HUES6 (cell line): ENCODE results near the gene HAX1.
A peak's percentile ranks its signal among the peaks of the same experiment; 100 is the strongest.
"Not testable (repeated sequence)": the region's sequence is repeated elsewhere in the genome, so short reads cannot be mapped to it uniquely, and the experiment has no call there.

Experiments used
- H3K27ac ChIP-seq: 2 replicates; pipeline ENCODE4 v1.7.0; 2013; ENCODE audit warnings: low read depth, mild to moderate bottlenecking, low read length, inconsistent platforms
- H3K27me3 ChIP-seq: 2 replicates; pipeline ENCODE4 v1.6.1; 2013; ENCODE audit warnings: low read length; ENCODE audit not compliant: control insufficient read depth, insufficient read depth
- H3K36me3 ChIP-seq: 2 replicates; pipeline ENCODE4 v1.6.1; 2013; ENCODE audit warnings: low read length; ENCODE audit not compliant: control insufficient read depth, insufficient read depth
- H3K4me1 ChIP-seq: 2 replicates; pipeline ENCODE4 v1.6.1; 2013; ENCODE audit warnings: low read length; ENCODE audit not compliant: control insufficient read depth, insufficient read depth
- H3K4me3 ChIP-seq: 2 replicates; pipeline ENCODE4 v1.5.1; 2013; ENCODE audit warnings: low read depth, low read length
- H3K9ac ChIP-seq: one replicate; pipeline ENCODE4 v1.6.1; 2013; ENCODE audit warnings: mild to moderate bottlenecking, low read length
- H3K9me3 ChIP-seq: 2 replicates; pipeline ENCODE4 v1.6.1; 2013; ENCODE audit warnings: low read depth, low read length; ENCODE audit not compliant: control insufficient read depth, insufficient read depth

The HAX1 gene

GRCh38 chr1:154272217-154272998 lies at the start of gene HAX1:
Gene HAX1, plus strand, starts transcription at chr1:154272629. Its CDS starts 95 bp downstream, at chr1:154272724.
- peaks cover 4% of the 10 kb centered on the region; the same call in 1 of the 2 replicates for H3K4me1 ChIP-seq
- peak within 1 kb of the TSS; percentile 88 for H3K4me3 ChIP-seq
- H3K27me3 ChIP-seq = no peaks in the 10 kb centered on the region
- peak within 1 kb of the TSS; percentile 94 for H3K9ac ChIP-seq
- no peaks in the 10 kb centered on the region for H3K9me3 ChIP-seq
- peak within 1 kb of the TSS; percentile 80 for H3K27ac ChIP-seq
- H3K36me3 ChIP-seq = peaks cover 45% of the 10 kb centered on the region

GRCh38 chr1:154222918-154223317 lies 49.5 kb upstream of the HAX1 start:
- Histone ChIP-seq H3K9ac (no peak overlapping the region), H3K4me3 (peak overlapping the region; percentile 99)

GRCh38 chr1:154223621-154224020 lies 48.8 kb upstream of the HAX1 start:
- Histone ChIP-seq H3K9ac (no peak overlapping the region), H3K27ac (peak overlapping the region; percentile 21; the same call in 1 of the 2 replicates), H3K9me3 (no peaks in the 10 kb centered on the region), H3K4me1 (peaks cover 17% of the 10 kb centered on the region), H3K36me3 (peaks cover 54% of the 10 kb centered on the region), H3K27me3 (no peaks in the 10 kb centered on the region), H3K4me3 (0 out of 2 replicates have a peak overlapping the region, but pooled peaks have one; percentile 99)

More at GRCh38 chr1:154222918-154223317, 49.5 kb upstream of the HAX1 start:
- Histone ChIP-seq H3K36me3 (peaks cover 54% of the 10 kb centered on the region), H3K27ac (no peak overlapping the region), H3K4me1 (peaks cover 22% of the 10 kb centered on the region), H3K27me3 (no peaks in the 10 kb centered on the region), H3K9me3 (no peaks in the 10 kb centered on the region)

GRCh38 chr1:154225370-154225769 lies 47.1 kb upstream of the HAX1 start:
- Histone ChIP-seq H3K4me3 (no peak overlapping the region), H3K27ac (no peak overlapping the region), H3K36me3 (peaks cover 64% of the 10 kb centered on the region)

GRCh38 chr1:154231112-154231511 lies 41.3 kb upstream of the HAX1 start:
- H3K9ac ChIP-seq = not testable (repeated sequence)
- peaks cover 98% of the 10 kb centered on the region for H3K36me3 ChIP-seq

More at GRCh38 chr1:154225370-154225769, 47.1 kb upstream of the HAX1 start:
- Histone ChIP-seq H3K27me3 (no peaks in the 10 kb centered on the region), H3K4me1 (peaks cover 7% of the 10 kb centered on the region; the same call in 1 of the 2 replicates), H3K9ac (no peak overlapping the region), H3K9me3 (no peaks in the 10 kb centered on the region)

GRCh38 chr1:154233127-154233526 lies 39.3 kb upstream of the HAX1 start:
- not testable (repeated sequence) for H3K27ac ChIP-seq, H3K4me1 ChIP-seq, H3K27me3 ChIP-seq, H3K9me3 ChIP-seq, H3K4me3 ChIP-seq, H3K9ac ChIP-seq
- H3K36me3 ChIP-seq = peaks cover 98% of the 10 kb centered on the region

More at GRCh38 chr1:154231112-154231511, 41.3 kb upstream of the HAX1 start:
- not testable (repeated sequence) for H3K4me1 ChIP-seq, H3K27me3 ChIP-seq, H3K27ac ChIP-seq, H3K9me3 ChIP-seq, H3K4me3 ChIP-seq

- H3K27me3 ChIP-seq = no peaks in the 10 kb centered on the region
- no peak overlapping the region for H3K9ac ChIP-seq
- no peak overlapping the region for H3K27ac ChIP-seq
- H3K4me1 ChIP-seq = no peaks in the 10 kb centered on the region
- no peak overlapping the region for H3K4me3 ChIP-seq
- peaks cover 96% of the 10 kb centered on the region for H3K36me3 ChIP-seq
- no peaks in the 10 kb centered on the region for H3K9me3 ChIP-seq
Measured at GRCh38 chr1:154236855-154237254, 35.6 kb upstream of the HAX1 start.

GRCh38 chr1:154237435-154237834 lies 35.0 kb upstream of the HAX1 start:
- Histone ChIP-seq H3K9ac (no peak overlapping the region), H3K9me3 (no peaks in the 10 kb centered on the region), H3K27ac (no peak overlapping the region), H3K36me3 (peaks cover 96% of the 10 kb centered on the region), H3K4me1 (no peaks in the 10 kb centered on the region), H3K27me3 (no peaks in the 10 kb centered on the region), H3K4me3 (no peak overlapping the region)

- Histone ChIP-seq H3K4me3 (no peak overlapping the region), H3K9ac (no peak overlapping the region), H3K36me3 (peaks cover 96% of the 10 kb centered on the region), H3K9me3 (no peaks in the 10 kb centered on the region), H3K27me3 (no peaks in the 10 kb centered on the region), H3K4me1 (no peaks in the 10 kb centered on the region), H3K27ac (no peak overlapping the region)
Measured at GRCh38 chr1:154237880-154238506, 34.4 kb upstream of the HAX1 start.

- Histone ChIP-seq H3K27ac (no peak overlapping the region), H3K4me3 (no peak overlapping the region), H3K27me3 (no peaks in the 10 kb centered on the region), H3K36me3 (peaks cover 98% of the 10 kb centered on the region), H3K4me1 (no peaks in the 10 kb centered on the region), H3K9me3 (no peaks in the 10 kb centered on the region), H3K9ac (no peak overlapping the region)
Measured at GRCh38 chr1:154239491-154239890, 32.9 kb upstream of the HAX1 start.

GRCh38 chr1:154240294-154240833 lies 32.1 kb upstream of the HAX1 start:
- Histone ChIP-seq H3K4me3 (no peak overlapping the region), H3K4me1 (no peaks in the 10 kb centered on the region), H3K9ac (no peak overlapping the region), H3K36me3 (peaks cover 98% of the 10 kb centered on the region), H3K9me3 (no peaks in the 10 kb centered on the region), H3K27ac (no peak overlapping the region), H3K27me3 (no peaks in the 10 kb centered on the region)
